Ascending aorta (tissue), 2 donors: ENCODE results near the gene CLEC16A. TPM values are rescaled to one million over a fixed set of nuclear protein-coding genes. Genes with fewer than 3 reads are reported as not detected.

Source experiments
- DNase-seq, 2 donors: peaks; one replicate each; pipeline ENCODE4 v3.0.0-alpha.2; 2019; ENCODE audit warnings: low spot score in 2 of 2
- H3K27ac ChIP-seq, 2 donors: fragments of 200-600 bp; sonication (generic); one replicate each; pipeline ENCODE4 v1.5.1; 2016 to 2017; ENCODE audit warnings: mild to moderate bottlenecking in 1 of 2
- H3K27me3 ChIP-seq: fragments of 200-600 bp; sonication (generic); one replicate; pipeline ENCODE4 v1.5.1; 2017
- H3K36me3 ChIP-seq, 2 donors: fragments of 200-600 bp; sonication (generic); one replicate each; pipeline ENCODE4 v1.5.1; 2016
- H3K4me1 ChIP-seq, 2 donors: fragments of 200-600 bp; sonication (generic); one replicate each; pipeline ENCODE4 v1.5.1; 2016 to 2017; ENCODE audit warnings: mild to moderate bottlenecking in 1 of 2
- H3K4me3 ChIP-seq, 2 donors: fragments of 200-600 bp; sonication (generic); one replicate each; pipeline ENCODE4 v1.5.1; 2016 to 2017; ENCODE audit warnings: mild to moderate bottlenecking in 1 of 2
- H3K9me3 ChIP-seq, 2 donors: fragments of 200-600 bp; sonication (generic); one replicate each; pipeline ENCODE4 v1.5.1; 2016
- intact Hi-C: fragments of 100-400 bp; cut with DNase I; formaldehyde crosslinking; loops from one replicate; pipeline ENCODE4 v1.15.1; 2023
- total RNA-seq: library from RNA; depleted of rRNA; stranded (reverse); fragments of >200 nt; gene quantifications from one replicate; pipeline ENCODE4 v1.1.0, GENCODE V29; 2016
- TF ChIP-seq, protein P1 (sequence below), 3 experiments: fragments of 200-600 bp in 2 of 3; fragments of 450-650 bp in 1 of 3; sonication (generic) in 2 of 3; IDR thresholded peaks; one replicate each; pipeline ENCODE4 v1.5.1; 2016 to 2019; ENCODE audit warnings: antibody characterized with exemption in 3 of 3, mild to moderate bottlenecking in 1 of 3, moderate library complexity in 1 of 3

CLEC16A gene
- total RNA-seq, 1 donor from 2014 or later, result 16.2 TPM

- Histone ChIP-seq H3K4me1 (peaks cover 0 to 16% of the 10 kb centered on the region in 2 donors), H3K4me3 (no peak overlapping the region), H3K27ac (no peak overlapping the region), H3K9me3 (no peaks in the 10 kb centered on the region), H3K36me3 (no peaks in the 10 kb centered on the region), H3K27me3 (no peaks in the 10 kb centered on the region)
- TF ChIP-seq, protein P1, sequence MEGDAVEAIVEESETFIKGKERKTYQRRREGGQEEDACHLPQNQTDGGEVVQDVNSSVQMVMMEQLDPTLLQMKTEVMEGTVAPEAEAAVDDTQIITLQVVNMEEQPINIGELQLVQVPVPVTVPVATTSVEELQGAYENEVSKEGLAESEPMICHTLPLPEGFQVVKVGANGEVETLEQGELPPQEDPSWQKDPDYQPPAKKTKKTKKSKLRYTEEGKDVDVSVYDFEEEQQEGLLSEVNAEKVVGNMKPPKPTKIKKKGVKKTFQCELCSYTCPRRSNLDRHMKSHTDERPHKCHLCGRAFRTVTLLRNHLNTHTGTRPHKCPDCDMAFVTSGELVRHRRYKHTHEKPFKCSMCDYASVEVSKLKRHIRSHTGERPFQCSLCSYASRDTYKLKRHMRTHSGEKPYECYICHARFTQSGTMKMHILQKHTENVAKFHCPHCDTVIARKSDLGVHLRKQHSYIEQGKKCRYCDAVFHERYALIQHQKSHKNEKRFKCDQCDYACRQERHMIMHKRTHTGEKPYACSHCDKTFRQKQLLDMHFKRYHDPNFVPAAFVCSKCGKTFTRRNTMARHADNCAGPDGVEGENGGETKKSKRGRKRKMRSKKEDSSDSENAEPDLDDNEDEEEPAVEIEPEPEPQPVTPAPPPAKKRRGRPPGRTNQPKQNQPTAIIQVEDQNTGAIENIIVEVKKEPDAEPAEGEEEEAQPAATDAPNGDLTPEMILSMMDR (IDR thresholded peaks at IDR 0.05), result no peak
- intact Hi-C loops, result loop anchor here (5.0 kb wide), 4 partner anchors 159 to 659 kb away; partner anchors contain the start of gene EMP2
- no peak for DNase-seq
Measured at GRCh38 chr16:10916534-10916933, 27.8 kb upstream of the CLEC16A start.

- Histone ChIP-seq H3K4me3 (no peak overlapping the region), H3K9me3 (no peaks in the 10 kb centered on the region)
- TF ChIP-seq, protein P1 (IDR thresholded peaks at IDR 0.05), result peak; percentile 92 to 98 (median 95)
Measured at GRCh38 chr16:10918294-10919002, 25.9 kb upstream of the CLEC16A start.

GRCh38 chr16:10919003-10919351, 25.4 kb upstream of the CLEC16A start:
- no peak for DNase-seq
- Histone ChIP-seq H3K27me3 (no peaks in the 10 kb centered on the region), H3K9me3 (no peaks in the 10 kb centered on the region), H3K27ac (peak overlapping the region in 1 of 2 donors; percentile 48), H3K4me1 (peaks cover under 1 to 38% of the 10 kb centered on the region in 2 donors), H3K36me3 (no peaks in the 10 kb centered on the region), H3K4me3 (no peak overlapping the region)
- intact Hi-C loops, result loop anchor here (2.0 to 5.0 kb wide), 6 partner anchors 90 to 662 kb away; partner anchors contain the start of gene EMP2
- TF ChIP-seq, protein P1 (IDR thresholded peaks at IDR 0.05), result no peak

More at GRCh38 chr16:10918294-10919002, 25.9 kb upstream of the CLEC16A start:
- intact Hi-C loops, result loop anchor here (1.0 to 5.0 kb wide), 8 partner anchors 90 to 661 kb away; partner anchors contain the start of gene EMP2
- H3K36me3 ChIP-seq, result no peaks in the 10 kb centered on the region
- peak; percentile 84 to 100 for DNase-seq
- H3K27me3 ChIP-seq, result no peaks in the 10 kb centered on the region
- peaks cover 0 to 33% of the 10 kb centered on the region in 2 donors for H3K4me1 ChIP-seq
- H3K27ac ChIP-seq, result peak overlapping the region; percentile 1 to 58

GRCh38 chr16:10920726-10921427, 23.5 kb upstream of the CLEC16A start:
- TF ChIP-seq, protein P1 (IDR thresholded peaks at IDR 0.05), result no peak
- Histone ChIP-seq H3K27ac (no peak overlapping the region), H3K27me3 (no peaks in the 10 kb centered on the region), H3K4me1 (peaks cover 5 to 44% of the 10 kb centered on the region in 2 donors), H3K4me3 (no peak overlapping the region), H3K9me3 (no peaks in the 10 kb centered on the region), H3K36me3 (peaks cover 0 to 15% of the 10 kb centered on the region in 2 donors)
- intact Hi-C loops, result no loop called here
- DNase-seq, result no peak

DNA sequence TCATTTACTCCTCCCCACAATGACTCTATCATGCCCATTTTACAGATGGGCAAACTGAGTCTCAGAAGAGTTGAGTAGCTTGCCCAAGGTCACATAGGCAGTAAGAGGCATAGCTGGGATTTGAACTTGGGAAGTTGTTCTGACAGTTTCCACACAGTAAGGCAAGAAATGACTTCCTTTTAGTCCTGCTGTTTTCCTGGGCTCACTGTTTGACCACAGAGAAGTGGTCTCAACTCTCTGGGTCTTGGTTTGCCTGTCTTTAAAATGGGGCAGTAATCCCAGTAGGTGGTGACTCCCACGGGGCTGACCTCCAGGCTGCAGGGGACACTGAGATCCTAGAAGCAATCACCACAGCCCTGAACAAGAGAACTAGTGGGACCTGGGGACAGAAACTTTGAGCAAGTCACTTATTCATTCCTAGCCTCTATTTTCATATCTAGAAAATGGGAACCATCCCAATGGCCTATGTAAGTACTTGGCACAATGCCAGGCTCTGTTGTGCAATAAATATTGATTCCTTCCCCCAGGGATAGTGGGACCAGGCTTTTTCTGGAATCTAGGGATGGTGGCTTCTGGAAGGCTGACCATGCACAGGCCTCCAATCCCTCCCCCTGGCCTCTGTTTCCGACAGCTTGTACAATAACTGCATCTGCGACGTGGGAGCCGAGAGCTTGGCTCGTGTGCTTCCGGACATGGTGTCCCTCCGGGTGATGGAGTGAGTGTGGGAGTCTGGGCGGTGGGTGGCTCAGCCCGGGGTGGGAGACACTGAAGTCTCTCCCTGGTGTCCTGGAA, 22.6 kb upstream of the CLEC16A start:
- TF ChIP-seq, protein P1 (IDR thresholded peaks at IDR 0.05), result no peak
- Histone ChIP-seq H3K4me3 (peak overlapping the region; percentile 1 to 2), H3K27me3 (no peaks in the 10 kb centered on the region), H3K27ac (peak overlapping the region; percentile 70 to 73), H3K36me3 (peaks cover 3 to 22% of the 10 kb centered on the region in 2 donors), H3K4me1 (peaks cover 5 to 44% of the 10 kb centered on the region in 2 donors), H3K9me3 (no peaks in the 10 kb centered on the region)
- peak in 1 of 2 donors; percentile 25 for DNase-seq
- intact Hi-C loops, result loop anchor here (2.0 kb wide), 1 partner anchor 21 kb away; the partner anchor contains the start of gene DEXI
